HG03066 (cell line): ENCODE data around the gene FNBP1L.
"Not testable (repeated sequence)": the region's sequence is repeated elsewhere in the genome, so short reads cannot be mapped to it uniquely, and the experiment has no call there.

Source experiments
- ATAC-seq: cut with Tn5 transposase; IDR thresholded peaks from one replicate; pipeline ENCODE4 v1.9.1; 2021; ENCODE audit warnings: low read depth; ENCODE audit not compliant: unreplicated experiment

FNBP1L gene

DNA sequence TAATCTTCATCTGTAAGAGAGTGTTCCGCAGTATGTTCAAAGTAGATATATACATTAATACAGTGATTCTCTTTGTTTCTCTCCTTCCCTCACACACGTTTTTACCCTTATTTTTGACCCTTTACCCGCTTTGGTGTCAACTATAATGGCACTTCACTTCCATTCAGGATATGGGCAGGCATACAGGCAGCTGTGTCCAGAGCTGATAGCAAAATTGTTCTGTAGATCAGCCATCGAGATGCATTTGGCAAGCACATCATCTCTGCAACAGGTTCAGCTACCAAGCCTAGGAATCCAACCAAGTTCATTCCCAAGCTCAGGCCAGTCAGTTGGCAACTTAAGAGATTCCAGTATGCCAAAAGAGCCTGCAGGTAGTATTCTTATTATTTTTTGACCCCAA, 74.8 kb downstream of the FNBP1L start:
- no peak for ATAC-seq

- ATAC-seq, result no peak
Measured at GRCh38 chr1:93525431-93525830, 77.5 kb downstream of the FNBP1L start.

DNA sequence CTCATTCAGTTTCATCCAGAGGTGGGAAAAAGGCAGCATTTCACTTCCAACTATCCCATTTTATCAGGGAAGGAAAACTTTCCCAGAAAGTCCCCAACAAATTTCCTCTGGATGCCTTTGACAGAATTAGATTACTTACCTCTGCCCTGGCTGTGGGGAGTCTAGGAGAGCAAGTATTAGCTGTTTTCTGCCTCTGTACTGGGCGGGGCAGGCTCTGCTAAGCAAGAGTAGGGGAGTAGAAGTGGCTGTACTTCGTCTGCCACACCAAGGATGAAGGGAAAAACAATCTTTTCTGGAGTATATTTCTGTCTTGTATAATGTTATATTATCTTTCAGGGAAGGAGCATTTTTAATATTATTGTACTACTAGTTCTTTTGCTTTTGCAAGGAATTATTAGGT, 78.5 kb downstream of the FNBP1L start:
- ATAC-seq, result no peak

- no peak for ATAC-seq
Measured at GRCh38 chr1:93528412-93528811, 80.5 kb downstream of the FNBP1L start.

- no peak for ATAC-seq
Measured at GRCh38 chr1:93531193-93531592, 83.3 kb downstream of the FNBP1L start.

DNA sequence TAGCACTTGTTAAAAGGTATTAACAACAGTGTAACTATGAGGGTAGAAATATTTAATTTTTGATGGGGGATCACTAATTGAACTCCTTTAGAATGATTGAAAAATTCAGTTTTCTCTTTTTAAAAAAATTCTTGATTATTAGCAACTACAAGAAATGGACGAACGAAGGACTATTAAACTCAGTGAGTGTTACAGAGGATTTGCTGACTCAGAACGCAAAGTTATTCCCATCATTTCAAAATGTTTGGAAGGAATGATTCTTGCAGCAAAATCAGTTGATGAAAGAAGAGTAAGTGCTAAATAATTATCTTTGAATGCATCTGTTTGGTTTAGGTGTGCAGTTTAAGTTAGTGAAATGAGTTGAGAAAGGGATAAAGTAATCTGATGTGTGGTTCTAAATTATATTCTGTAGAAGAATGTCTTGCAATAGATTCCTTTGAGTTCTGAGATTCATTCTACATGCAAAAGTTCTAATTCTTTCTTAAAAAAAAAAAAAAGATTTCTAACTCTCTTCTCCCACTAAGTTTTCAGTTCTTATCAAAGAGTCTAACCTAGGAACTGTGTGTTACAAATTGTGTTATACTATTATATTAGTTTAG, 85.0 kb downstream of the FNBP1L start:
- ATAC-seq, result no peak

DNA sequence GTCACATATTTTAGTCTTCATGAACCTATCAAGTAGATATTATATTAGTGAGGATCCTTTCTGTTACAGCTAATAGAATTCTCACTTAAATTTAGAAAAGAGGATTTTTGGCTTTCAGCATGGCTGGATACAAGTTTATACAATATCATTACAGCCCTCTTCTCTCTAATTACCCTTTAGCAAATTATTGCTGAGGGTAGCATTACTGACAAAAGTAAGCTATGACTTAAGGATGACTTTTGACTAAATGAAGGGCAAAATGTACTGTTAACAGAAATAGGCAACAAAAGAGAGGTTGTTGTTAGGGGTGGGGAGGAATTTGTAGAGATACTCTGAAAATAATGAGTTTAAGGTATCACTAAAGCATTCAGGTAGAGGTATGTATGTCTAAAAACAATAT, 85.8 kb downstream of the FNBP1L start:
- ATAC-seq, result no peak

- ATAC-seq, result no peak
Measured at GRCh38 chr1:93537396-93537795, 89.5 kb downstream of the FNBP1L start.

- no peak for ATAC-seq
Measured at GRCh38 chr1:93537924-93538323, 90.0 kb downstream of the FNBP1L start.

- ATAC-seq, result no peak
Measured at GRCh38 chr1:93541045-93541444, 93.1 kb downstream of the FNBP1L start.

DNA sequence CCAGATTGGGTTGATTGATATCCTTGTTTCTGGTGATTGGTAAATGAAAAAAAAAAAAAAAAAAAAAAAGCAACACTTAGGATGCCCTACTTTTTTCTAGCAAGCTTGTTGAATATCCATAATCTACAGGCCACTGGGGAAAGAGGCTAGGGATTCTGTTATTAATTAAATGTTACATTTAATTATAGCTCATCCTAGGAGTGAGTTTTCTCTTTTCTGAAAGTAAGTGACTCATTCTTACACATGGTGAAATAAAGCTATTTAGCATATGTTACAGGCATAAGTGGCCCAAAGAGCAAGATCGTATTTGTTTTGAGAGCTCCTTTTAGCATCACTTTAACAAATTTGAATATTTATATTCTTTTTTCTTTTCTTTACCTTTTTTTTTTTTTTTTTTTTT, 94.5 kb downstream of the FNBP1L start:
- ATAC-seq, result no peak

GRCh38 chr1:93546162-93546863, 98.4 kb downstream of the FNBP1L start:
- ATAC-seq, result no peak

GRCh38 chr1:93549131-93549530, 101.2 kb downstream of the FNBP1L start:
- ATAC-seq, result no peak

GRCh38 chr1:93549811-93550210, 101.9 kb downstream of the FNBP1L start:
- ATAC-seq, result no peak

GRCh38 chr1:93552741-93553455, 105.0 kb downstream of the FNBP1L start:
- ATAC-seq, result no peak

DNA sequence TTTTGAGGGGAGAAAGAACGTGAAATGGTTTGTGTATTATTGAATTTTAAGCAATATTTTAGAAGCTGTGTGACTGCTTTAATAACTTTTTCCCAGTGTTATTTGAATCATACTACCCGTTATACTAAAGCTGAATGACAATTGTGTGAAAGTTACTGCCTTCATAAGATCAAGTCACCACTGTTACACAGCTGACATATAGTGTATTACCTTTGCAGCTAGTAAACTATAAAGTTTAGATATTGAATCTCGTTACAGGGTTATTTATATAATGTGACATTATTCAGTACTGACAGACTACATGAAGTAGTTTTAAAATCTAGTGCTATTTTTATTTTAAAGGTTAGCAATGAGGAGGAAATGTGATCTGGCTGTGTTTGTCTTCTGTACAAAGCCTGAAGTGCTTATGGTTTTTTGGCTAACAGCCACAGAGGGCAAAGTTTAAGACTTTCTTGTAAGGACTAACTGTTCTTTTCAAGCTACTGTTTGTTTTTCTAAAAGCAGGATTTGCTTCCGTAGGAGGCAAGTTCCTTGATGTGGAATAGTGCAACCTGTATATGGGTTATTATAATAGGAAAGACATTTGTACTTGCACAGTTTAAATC, 106.1 kb downstream of the FNBP1L start:
- not testable (repeated sequence) for ATAC-seq

DNA sequence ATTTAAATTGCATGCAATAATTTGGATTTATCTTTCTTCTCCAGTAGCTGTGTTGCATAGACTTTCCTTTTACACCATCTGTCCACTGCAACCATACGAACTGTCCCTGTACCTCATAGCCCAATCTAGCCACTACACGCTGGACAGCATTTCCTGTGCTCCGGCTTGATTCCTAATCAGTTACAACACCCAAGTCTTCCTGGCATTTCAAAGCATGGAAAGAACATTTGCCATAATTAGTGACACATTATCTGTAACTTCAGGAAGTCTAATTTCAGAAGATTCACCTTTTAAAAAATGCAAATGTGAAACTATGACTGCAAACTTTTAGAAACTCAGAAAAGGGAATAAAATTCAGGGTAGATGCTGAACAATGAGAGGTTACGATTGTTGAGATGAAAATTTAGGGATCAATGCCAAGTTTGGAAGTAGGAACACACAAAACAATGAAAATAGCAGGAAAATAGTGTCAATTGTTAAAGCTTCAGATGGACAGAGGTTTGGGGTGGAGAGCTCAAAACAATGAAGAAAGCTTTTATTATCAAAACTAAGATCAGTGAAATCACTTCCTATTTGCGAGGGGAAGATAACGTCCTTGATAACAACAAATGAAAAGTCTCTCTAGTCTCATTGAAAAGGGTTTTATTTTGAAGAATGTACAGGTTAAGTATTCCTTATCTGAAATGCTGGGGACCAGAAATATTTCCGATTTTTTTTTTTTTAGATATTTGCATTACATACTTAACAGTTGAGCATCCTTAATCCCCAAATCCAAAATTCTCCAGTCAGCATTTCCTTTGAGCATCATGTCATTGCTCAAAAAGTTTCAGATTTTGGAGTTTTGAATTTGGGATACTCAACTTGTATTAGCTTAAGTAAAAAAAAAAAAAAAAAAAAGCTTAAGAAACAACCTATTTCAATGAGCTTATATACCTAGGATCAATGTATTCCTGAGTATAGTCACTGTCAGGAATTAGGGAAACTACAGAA, 107.3 kb downstream of the FNBP1L start:
- ATAC-seq, result no peak

- ATAC-seq, result no peak
Measured at GRCh38 chr1:93556291-93556690, 108.4 kb downstream of the FNBP1L start.

DNA sequence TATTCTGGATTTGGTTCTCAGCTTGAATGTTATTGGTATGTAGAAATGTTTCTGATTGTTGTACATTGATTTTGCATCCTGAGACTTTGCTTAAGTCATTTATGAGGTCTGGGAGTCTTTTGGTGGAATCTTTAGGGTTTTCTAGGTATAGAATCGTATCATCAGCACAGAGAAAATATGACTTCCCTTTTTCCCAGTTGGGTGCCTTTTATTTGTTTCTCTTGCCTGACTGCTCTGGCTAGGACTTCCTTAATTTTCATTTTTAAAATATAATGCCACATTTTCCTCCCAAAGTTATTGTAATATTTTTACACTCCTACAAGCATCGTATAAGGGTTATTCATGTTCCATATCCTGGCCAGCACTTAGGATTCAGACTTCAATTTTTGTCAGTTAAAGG, 111.1 kb downstream of the FNBP1L start:
- ATAC-seq, result no peak

DNA sequence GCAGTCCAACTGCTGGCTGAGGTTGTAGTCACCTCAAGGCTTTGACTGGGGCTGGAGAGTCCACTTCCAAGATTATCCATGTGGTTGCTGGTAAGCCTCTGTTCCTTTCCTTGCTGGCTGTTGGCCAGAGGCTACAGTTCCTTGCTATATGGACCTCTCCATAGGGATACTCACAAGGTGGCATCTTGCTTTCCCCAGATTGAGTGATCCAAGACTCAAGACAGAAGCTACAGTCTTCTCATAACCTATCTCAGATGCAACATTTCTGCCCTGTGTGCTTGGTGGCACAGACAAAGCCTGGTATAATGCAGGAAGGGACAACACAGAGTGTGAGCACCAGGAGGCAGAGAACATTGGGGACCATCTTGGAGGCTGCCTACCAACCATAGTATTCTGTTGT, 111.8 kb downstream of the FNBP1L start:
- ATAC-seq, result no peak
